GM21381 (cell line): ENCODE data around the gene BBOF1.
A peak's percentile ranks its signal among the peaks of the same experiment; 100 is the strongest.
"Not testable (repeated sequence)": the region's sequence is repeated elsewhere in the genome, so short reads cannot be mapped to it uniquely, and the experiment has no call there.

Source experiments
- ATAC-seq: cut with Tn5 transposase; IDR thresholded peaks from one replicate; pipeline ENCODE4 v1.9.1; 2021; ENCODE audit warnings: mild to moderate bottlenecking, moderate library complexity; ENCODE audit not compliant: unreplicated experiment

BBOF1 gene, protein sequence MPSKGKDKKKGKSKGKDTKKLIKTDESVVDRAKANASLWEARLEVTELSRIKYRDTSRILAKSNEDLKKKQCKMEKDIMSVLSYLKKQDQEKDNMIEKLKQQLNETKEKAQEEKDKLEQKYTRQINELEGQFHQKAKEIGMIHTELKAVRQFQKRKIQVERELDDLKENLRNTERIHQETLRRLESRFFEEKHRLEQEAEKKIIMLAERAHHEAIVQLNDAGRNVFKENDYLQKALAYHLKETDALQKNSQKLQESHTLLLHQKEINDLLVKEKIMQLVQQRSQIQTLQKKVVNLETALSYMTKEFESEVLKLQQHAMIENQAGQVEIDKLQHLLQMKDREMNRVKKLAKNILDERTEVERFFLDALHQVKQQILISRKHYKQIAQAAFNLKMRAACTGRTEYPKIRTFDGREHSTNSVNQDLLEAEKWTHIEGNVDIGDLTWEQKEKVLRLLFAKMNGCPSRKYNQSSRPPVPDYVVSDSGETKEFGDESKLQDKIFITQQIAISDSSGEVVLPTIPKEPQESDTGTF

DNA sequence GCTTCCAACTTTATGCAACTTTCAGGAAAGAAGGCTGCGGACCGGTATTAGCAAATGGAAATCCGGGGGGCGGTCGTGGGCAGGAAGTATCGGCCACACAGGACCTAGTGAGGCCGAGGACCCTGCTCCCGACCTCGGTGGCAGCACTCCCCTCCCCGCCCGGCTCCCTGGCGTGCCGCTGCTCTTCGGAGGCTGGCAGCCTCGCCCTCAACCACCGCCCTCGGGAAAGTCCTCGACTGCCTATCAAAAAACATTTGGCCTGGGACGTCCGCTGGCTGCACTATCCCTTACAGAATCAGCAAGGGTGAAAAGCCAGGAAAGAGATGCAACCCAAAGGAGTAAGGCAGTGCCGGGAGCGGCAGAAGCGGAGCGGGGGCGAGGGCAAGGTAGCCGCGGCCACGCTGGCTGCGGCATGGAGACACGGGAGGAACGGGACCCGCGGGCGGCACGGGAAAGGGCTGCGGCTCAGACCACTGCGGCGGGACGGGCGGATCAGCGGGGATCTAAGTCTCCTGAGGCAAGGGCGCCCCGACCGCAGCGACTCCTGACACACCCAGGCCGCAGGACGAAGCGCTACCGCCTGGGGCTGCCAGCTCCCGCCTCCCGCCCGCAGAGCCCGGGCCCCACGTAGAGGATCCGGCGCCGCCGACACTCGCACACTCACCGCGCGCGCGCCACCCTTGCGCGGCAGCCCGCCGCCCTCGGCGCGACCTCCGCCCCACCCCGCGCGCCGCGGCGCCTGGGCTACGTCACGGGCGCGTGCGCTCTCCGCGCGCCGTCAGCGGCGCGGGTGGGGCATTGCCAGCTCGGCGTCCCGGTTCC is at the start of gene BBOF1, which contains the start of gene ENTPD5:
Gene BBOF1, plus strand, starts transcription at position 764 of the 822 bp plus-strand sequence. CDS start 130 bp downstream, outside the sequence.
Gene ENTPD5, minus strand, starts transcription at position 703 of the 822 bp plus-strand sequence. CDS start 31,186 bp downstream, outside the sequence.
- ATAC-seq: peak; percentile 94

DNA sequence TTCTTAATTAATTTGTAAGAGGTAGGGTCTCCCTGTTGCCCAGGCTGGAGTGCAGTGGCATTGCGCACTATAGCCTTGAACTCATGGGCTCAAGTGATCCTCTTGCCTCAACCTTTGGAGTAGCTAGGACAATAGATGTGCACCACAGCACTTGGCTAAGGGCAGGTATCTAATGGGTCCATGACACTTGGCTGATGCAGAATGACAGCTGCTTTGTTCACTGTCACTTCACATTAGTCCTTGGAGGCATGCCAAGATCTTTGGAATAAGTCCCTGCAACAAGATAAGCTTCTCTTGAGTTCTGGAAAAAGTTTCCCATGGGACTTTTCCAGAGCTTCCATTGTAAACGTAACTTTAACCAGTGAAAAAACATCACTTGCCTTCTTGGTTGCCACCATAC is 45.7 kb upstream of the BBOF1 start:
- no peak for ATAC-seq

DNA sequence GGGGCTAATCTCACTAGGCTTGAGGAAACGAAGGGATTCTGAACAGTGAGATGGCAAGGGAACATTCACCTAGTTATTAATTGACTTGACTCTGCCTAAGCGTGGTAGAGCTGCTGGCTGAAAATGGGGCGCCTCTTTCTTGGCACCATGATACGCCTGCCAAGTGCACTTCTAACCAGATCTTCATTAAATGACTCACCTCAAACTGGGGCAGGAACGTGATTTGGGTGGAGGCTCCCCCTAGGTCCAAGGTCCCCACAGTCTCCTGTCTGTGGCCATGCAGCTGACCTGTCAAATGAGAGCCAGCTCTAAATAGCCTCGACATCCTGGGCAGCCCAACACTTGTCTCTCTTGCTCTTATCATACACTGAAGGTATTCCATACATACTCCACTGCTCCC is 43.0 kb upstream of the BBOF1 start:
- no peak for ATAC-seq

DNA sequence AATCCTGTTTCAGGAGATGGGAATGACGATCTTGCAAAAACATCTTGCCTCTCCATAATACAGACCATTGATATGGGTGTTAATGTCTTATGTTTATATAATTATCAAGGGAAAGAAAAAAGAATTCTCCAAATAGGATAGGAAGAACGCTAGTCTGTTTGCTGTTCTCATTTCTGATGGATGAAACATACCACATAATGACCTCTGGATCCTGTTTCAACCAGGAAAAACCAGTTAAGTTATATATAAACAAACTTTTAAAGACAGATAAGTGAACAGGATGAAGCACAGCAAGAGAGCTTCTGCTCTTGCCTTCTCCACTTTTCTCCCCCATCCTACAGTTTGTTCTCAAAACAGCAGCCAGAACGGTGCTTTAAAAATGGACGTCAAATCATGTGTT is 41.3 kb upstream of the BBOF1 start:
- no peak for ATAC-seq

DNA sequence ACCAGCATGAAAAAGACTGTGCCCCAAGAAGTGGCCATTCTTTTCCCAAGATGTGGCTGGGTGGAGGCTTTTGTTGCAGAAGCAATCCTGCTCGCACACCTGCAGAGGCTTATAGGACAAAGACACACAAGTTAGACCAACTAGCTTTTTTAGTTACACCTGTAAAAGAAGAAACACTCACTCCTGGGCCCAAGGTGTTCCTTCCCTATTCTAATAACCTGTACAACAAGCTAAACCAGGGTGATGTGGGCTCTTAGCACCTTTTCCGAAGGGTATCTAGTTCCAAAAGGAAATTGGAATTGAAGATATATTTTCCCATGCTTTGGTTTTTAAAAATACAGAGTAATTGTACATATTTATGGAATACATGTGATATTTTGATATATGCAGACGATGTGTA is 31.1 kb upstream of the BBOF1 start:
- ATAC-seq: no peak

DNA sequence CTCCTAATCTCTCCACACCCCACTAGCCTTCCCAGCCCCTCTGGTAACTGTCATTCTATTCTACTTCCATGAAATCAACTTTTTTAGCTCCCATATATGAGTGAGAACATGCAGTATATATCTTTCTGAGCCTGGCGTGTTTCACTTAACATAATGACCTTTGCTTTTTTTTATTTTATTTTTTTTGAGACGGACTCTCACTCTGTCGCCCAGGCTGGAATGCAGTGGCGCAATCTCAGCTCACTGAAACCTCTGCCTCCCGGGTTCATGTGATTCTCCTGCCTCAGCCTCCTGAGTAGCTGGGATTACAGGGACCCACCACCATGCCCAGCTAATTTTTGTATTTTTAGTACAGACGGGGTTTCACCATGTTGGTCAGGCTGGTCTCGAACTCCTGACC is 30.5 kb upstream of the BBOF1 start:
- not testable (repeated sequence) for ATAC-seq

DNA sequence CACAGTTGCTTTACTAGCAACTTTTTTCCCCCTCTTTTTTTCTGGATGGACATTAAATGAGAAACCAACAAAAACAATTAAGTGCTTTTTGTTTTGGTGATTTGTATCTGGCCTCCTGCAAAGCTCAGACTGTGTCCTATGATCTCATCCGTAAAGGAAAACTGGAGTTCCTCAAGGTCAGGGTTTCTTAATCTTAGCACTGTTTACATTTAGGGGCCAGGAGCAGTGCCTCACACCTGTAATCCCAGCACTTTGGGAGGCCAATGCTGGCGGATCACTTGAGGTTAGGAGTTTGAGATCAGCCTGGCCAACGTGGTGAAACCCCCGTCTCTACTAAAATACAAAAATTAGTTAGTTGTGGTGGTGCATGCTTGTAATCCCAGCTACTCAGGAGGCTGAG is 28.1 kb upstream of the BBOF1 start:
- no peak for ATAC-seq

DNA sequence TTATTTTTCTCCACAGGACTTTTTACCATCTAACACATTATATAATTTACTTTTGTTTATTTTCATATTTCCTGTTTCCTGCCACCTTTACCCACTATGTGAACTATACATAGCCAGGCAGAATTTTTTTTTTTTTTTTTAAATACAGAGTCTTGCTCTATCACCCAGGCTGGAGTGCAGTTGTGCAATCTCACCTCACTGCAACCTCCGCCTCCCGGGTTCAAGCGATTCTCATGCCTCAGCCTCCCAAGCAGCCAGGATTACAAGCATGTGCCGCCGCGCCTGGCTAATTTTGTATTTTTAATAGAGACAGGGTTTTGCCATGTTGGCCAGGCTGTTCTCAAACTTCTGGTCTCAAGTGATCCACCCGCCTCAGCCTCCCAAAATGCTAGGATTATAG is 24.2 kb upstream of the BBOF1 start:
- not testable (repeated sequence) for ATAC-seq

DNA sequence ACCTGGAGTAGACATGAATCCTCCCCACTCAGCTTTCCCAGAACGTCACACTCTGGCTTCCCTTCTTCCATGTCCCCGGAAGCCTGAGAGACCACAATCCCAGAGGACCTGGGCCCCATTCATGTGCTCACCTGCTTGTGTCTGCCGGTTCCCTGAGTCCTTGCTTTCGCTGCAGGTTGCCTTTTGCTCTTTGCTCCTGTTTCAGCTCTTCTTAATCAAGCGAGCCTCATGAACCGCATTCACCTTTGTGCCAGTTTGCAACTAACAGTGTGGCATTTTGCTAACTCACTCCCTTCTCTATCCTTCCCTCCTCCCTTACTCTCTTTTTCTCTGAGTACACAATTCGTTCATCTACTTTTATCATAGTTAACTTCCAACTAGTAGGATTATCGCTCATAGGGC is 23.2 kb upstream of the BBOF1 start:
- ATAC-seq: no peak

DNA sequence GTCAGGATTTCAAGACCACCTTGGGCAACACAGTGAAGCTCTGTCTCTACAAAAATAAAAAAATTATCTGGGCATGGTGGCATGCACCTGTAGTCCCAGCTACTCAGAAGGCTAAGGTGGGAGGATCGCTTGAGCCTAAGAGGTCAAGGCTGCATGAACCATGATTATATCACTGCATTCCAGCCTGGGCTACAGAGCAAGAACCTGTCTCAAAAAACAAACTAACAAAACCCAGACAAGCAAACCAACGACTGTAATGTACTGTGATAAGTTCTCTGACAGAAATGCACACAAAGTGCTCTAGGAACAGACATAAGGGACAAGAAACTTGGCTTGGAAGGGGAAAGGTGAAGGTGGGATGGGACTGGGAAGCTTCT is 22.4 kb upstream of the BBOF1 start:
- no peak for ATAC-seq

DNA sequence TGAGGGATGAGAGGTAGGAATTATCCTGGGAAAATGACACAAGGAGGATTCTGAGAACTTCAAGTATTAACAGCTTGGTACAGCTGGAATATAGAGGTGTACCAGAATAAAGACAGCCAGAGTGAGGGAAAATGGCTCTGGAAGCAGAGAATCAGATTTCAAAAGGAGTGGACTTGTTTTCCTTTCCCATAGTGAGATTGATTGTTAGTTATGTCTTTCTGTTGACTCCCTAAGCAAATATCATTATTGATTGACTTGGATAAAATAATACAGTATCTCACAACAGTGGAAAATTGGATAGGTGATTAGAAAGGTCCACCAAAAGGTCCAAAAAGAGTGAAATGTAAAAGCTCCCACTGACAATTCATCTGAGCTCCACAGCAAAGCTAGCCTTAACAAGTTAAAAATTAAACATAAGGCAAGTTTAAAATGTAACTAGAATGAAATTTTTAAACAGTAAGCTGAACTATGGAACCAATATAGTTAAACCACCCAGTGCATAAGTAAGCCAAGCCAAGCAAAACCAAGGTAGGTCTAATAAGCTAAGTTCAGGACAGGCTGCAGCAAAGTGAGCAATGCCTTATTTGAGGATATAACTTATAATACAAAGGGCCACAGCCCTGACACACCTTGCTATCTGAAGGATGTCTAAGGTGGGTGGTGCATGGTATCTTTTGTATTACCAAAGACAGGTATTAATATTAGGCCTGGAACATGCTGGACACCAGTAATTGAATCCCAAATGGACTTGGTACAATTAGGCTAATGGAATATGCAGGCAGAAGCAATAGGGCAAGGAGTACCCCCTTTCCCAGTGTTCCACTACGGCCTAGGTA is 21.8 kb upstream of the BBOF1 start:
- ATAC-seq: no peak

DNA sequence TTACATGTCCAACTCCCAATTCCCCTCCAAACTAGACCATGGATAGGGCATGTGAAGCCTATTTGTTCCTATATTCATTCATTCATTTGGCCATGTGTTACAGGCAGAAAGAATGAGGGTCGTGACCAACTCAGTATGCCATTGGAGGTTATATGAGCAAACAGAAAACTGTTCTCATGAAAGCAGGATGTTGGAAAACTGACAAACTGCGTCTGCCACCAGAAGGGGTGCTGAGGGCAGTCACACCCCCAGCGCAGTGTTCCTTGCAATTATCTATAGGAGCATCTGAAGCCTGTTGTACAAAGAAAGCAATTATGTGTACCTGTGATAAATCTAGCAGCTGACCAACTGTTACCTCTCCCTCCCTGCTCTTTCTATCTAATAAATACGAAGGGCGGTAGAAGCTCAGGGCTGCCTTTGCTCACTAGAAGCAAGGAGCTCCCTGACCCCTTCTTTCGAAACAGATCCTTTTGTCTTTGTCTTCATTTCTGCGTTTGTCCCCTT is 21.2 kb upstream of the BBOF1 start:
- no peak for ATAC-seq

DNA sequence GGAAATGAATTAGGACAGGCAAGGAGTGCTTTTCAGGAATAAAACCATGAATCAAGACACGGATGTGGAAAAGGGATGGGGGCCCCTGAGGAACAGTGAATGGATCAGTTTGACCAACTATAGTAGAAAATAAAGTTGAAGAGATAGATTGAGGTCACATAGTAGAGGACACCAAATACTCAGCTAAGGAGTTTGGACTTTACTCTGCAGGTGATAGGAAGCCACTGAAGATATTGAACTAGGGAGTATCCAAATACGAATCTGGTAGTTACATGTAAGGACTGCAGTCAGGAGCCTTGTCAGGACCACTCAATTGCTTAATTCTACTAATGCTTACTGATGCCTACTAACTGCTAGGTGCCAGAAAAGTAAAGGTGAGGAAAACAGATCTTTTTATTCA is 20.4 kb upstream of the BBOF1 start:
- no peak for ATAC-seq

DNA sequence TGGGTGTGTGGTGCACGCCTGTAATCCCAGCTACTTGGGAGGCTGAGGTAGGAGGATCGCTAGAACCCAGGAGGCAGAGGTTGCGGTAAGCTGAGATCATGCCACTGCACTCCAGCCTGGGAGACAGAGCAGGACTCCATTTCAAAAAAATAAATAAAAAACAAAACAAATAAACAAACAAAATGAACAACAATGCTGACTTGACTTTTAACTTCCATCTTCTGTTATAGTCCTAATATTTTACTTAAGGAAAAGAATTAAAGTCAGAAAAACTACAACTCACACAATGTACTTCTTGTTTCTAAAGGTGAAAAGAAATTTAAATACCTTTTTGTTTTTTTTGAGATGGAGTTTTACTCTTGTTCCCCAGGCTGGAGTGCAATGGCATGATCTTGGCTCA is 13.5 kb upstream of the BBOF1 start:
- not testable (repeated sequence) for ATAC-seq

DNA sequence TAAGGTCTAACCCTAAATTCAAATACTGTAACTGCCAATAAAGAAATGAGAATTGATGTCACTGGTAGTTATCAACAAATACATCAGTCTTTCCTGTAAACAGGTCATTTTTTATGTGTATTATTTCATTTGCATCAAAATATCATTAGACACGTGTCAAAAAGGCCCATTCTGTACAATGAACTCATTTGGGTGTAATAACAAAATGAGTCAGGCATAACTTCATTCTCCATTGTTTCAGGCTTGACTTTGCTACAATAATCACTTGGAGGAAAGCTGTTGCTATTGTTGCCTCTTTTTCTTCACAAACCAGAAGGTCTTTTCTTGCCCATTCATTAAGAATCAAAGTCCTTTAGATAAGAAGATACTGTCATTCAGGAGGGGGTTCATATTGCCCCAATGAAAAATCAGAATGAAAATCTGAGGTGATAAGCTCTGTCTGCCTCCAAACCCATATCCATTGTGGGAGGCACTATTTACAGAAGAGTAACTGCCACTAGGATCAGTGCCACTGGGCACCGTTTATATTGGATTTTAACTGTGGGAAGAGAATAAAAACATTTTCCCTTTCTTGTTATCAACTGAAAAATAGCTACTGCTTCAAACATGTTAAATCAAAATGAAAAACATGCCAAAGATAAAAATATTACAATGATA is 10.2 kb upstream of the BBOF1 start:
- ATAC-seq: no peak

DNA sequence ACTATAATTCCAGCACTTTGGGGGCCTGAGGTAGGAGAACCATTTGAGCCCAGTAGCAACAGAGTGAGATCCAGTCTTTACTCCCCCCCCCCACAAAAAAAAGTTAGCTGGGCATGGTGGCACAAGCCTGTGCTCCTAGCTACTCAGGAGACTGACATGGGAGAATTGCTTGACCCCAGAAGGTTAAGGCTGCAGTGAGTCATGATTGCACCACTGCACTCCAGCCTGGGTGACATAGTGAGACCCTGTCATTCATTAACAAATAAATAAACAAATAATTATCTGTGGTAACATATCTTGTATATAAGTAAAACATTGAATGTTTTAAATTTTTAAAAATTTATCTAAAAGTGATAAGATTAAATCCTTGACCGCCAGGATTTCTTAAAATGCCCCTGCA is 4.8 kb upstream of the BBOF1 start:
- ATAC-seq: no peak

DNA sequence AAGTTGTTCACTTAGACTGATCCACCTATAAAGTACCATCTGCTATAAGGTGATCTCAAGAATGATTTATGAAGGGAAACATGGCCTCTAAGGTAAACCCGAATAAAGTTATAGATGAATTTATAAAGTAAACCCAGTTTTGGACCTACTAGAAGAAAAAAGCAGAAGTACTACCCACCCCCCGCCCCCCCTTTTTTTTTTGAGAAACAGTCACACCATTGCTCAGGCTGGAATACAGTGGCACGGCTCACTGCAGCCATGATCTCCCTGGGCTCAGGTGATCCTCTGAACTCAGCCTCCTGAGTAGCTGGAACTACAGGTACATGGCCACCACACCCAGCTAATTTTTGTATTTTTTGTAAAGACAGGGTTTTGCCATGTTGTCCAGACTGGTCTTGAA is 4.0 kb upstream of the BBOF1 start:
- ATAC-seq: no peak

DNA sequence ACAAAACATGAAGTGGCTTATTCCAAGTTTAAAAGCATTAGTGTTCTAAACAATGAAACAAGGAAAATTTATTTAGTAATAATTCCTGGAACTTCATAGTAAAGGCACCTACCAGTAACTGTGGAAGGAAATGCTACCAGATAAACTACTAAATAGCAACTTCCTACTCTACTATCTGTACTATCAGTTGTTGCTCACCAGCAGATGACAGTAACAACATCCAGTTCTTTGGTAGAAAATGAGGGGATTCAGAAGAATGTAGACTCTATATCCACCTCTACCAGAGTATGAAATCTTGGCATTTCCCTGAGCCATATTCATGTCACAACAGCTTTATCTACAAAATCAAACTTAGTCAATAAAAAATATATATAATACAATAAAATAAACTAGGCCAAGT is 3.2 kb upstream of the BBOF1 start:
- ATAC-seq: no peak

DNA sequence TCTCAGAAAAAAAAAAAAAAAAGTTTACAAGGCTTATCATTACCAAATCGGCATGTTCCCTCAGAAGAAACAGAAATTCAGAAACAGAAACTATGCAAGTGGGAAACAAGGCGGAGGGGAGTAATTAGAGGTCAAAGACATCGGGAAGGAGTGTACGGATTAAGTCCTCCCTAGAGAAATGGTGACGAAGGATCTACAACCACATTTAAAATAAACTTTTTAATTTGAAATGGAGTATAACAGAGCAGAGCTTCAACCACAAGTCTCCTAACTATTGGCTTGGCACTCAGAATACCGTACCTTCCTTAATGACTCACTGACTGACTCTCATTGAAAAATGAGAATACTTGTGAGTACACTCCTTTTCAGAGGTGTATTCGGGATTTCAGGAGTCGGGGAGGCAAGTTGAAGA is 969 bp upstream of the BBOF1 start:
- no peak for ATAC-seq
